Neural cell (in vitro differentiated cells): ENCODE results near the gene PDE11A. TPM values are rescaled to one million over a fixed set of nuclear protein-coding genes. Genes with fewer than 3 reads are reported as not detected.

Experiments used
- H2AFZ ChIP-seq: fragments of 200-600, 300-800 bp; sonication (generic), shearing (Covaris generic); 2 replicates; pipeline ENCODE4 v1.6.0; 2014; ENCODE audit warnings: low read depth, mild to moderate bottlenecking, antibody characterized with exemption, low read length, moderate library complexity
- H3F3A ChIP-seq: fragments of 200-600 bp; shearing (Covaris generic); 2 replicates; pipeline ENCODE4 v1.6.1; 2016; ENCODE audit warnings: mild to moderate bottlenecking, moderate library complexity, mixed read lengths, antibody characterized with exemption, low read length; ENCODE audit not compliant: insufficient read depth, poor library complexity, severe bottlenecking
- H3K27ac ChIP-seq: fragments of 200-600, 300-800 bp; sonication (generic), shearing (Covaris generic); 2 replicates; pipeline ENCODE4 v1.5.1; 2014; ENCODE audit warnings: mild to moderate bottlenecking, low read length, moderate library complexity
- H3K27me3 ChIP-seq: fragments of 300-800, 200-600 bp; sonication (generic), shearing (Covaris generic); 2 replicates; pipeline ENCODE4 v1.6.0; 2014; ENCODE audit warnings: mild to moderate bottlenecking, low read depth, low read length, moderate library complexity; ENCODE audit not compliant: insufficient read depth
- H3K36me3 ChIP-seq: fragments of 300-800, 200-600 bp; sonication (generic), shearing (Covaris generic); 2 replicates; pipeline ENCODE4 v1.5.1; 2014; ENCODE audit warnings: mild to moderate bottlenecking, antibody characterized with exemption, low read length, moderate library complexity; ENCODE audit not compliant: insufficient read depth
- H3K4me2 ChIP-seq: fragments of 300-800, 200-600 bp; sonication (generic), shearing (Covaris generic); 2 replicates; pipeline ENCODE4 v1.6.0; 2014; ENCODE audit warnings: mild to moderate bottlenecking, low read length
- H3K4me3 ChIP-seq: fragments of 300-800, 200-600 bp; sonication (generic), shearing (Covaris generic); 2 replicates; pipeline ENCODE4 v1.5.1; 2014; ENCODE audit warnings: mild to moderate bottlenecking, low read length, moderate library complexity
- H3K79me2 ChIP-seq: fragments of 200-600 bp; shearing (Covaris generic); replicated peaks from 2 replicates; pipeline ENCODE4 v1.6.0; 2014; ENCODE audit warnings: mild to moderate bottlenecking, low read length, moderate library complexity; ENCODE audit not compliant: insufficient read depth
- H3K9ac ChIP-seq: fragments of 300-800, 200-600 bp; sonication (generic), shearing (Covaris generic); 2 replicates; pipeline ENCODE4 v1.6.1; 2016; ENCODE audit warnings: mild to moderate bottlenecking, low read length, mixed read lengths
- H3K9me2 ChIP-seq: fragments of 200-600 bp; shearing (Covaris generic); 2 replicates; pipeline ENCODE4 v1.6.1; 2016; ENCODE audit warnings: mild to moderate bottlenecking, low read length, mixed read lengths; ENCODE audit not compliant: insufficient read depth
- H3K9me3 ChIP-seq: fragments of 200-600, 300-800 bp; sonication (generic), shearing (Covaris generic); 2 replicates; pipeline ENCODE4 v1.6.1; 2016; ENCODE audit warnings: mild to moderate bottlenecking, mixed run types, low read length, moderate library complexity, mixed read lengths
- H4K20me1 ChIP-seq: fragments of 200-600 bp; shearing (Covaris generic); 2 replicates; pipeline ENCODE4 v1.6.1; 2016; ENCODE audit warnings: mild to moderate bottlenecking, mixed run types; ENCODE audit not compliant: insufficient read depth
- EP300 ChIP-seq: fragments of 450-650 bp; conservative IDR thresholded peaks from 2 replicates; pipeline ENCODE4 v1.6.1; 2014; ENCODE audit warnings: antibody characterized with exemption, mild to moderate bottlenecking, moderate library complexity; ENCODE audit not compliant: poor library complexity, severe bottlenecking
- EZH2 ChIP-seq: fragments of 200-600, 300-800 bp; shearing (Covaris generic), sonication (generic); IDR thresholded peaks from 2 replicates; pipeline ENCODE4 v1.6.1; 2014; ENCODE audit warnings: antibody characterized with exemption, low read length, borderline replicate concordance, mild to moderate bottlenecking; ENCODE audit not compliant: insufficient read depth, poor library complexity, severe bottlenecking
- MXI1 ChIP-seq: fragments of 450-650 bp; conservative IDR thresholded peaks from 2 replicates; pipeline ENCODE4 v1.6.1; 2014; ENCODE audit warnings: antibody characterized with exemption, mild to moderate bottlenecking; ENCODE audit not compliant: poor library complexity, severe bottlenecking
- POLR2AphosphoS5 ChIP-seq: IDR thresholded peaks from 2 replicates; pipeline ENCODE4 v1.6.1; 2012
- RAD21 ChIP-seq: fragments of 450-650 bp; conservative IDR thresholded peaks from 2 replicates; pipeline ENCODE4 v1.6.1; 2014; ENCODE audit warnings: antibody characterized with exemption, mild to moderate bottlenecking, moderate library complexity
- SMC3 ChIP-seq: fragments of 450-650 bp; conservative IDR thresholded peaks from 2 replicates; pipeline ENCODE4 v1.6.1; 2014; ENCODE audit warnings: antibody characterized with exemption, mild to moderate bottlenecking, moderate library complexity; ENCODE audit not compliant: poor library complexity
- TAF1 ChIP-seq: IDR thresholded peaks from 2 replicates; pipeline ENCODE4 v1.6.1; 2012; ENCODE audit warnings: low read depth
- polyA plus RNA-seq: library from polyadenylated mRNA; depleted of rRNA; stranded (reverse); fragments of >200 nt; gene quantifications from 2 replicates; pipeline ENCODE4 v1.2.3, GENCODE V29; 2014
- TF ChIP-seq, protein P1 (sequence below): fragments of 450-650 bp; IDR thresholded peaks from 2 replicates; pipeline ENCODE4 v1.5.1; 2014; ENCODE audit warnings: antibody characterized with exemption, mild to moderate bottlenecking, moderate library complexity; ENCODE audit not compliant: poor library complexity, severe bottlenecking
- TF ChIP-seq, protein P2 (sequence below): IDR thresholded peaks from 2 replicates; pipeline ENCODE4 v1.6.1; 2012; ENCODE audit warnings: borderline replicate concordance

PDE11A gene
- polyA plus RNA-seq, 1 donor from 2014 or later: 0.89 TPM

GRCh38 chr2:178093471-178093870 lies 20.9 kb upstream of the PDE11A start:
- H2AFZ ChIP-seq: no peak overlapping the region
- no peaks in the 10 kb centered on the region for H3K9me3 ChIP-seq
- no peaks in the 10 kb centered on the region for H3K79me2 ChIP-seq
- no peaks in the 10 kb centered on the region for H3K9me2 ChIP-seq
- no peak overlapping the region for H3K27ac ChIP-seq
- no peaks in the 10 kb centered on the region for H3K36me3 ChIP-seq
- H3K4me3 ChIP-seq: no peak overlapping the region
- no peaks in the 10 kb centered on the region for H3F3A ChIP-seq
- H4K20me1 ChIP-seq: no peaks in the 10 kb centered on the region
- no peak overlapping the region for H3K9ac ChIP-seq
- TF ChIP-seq, protein P1, sequence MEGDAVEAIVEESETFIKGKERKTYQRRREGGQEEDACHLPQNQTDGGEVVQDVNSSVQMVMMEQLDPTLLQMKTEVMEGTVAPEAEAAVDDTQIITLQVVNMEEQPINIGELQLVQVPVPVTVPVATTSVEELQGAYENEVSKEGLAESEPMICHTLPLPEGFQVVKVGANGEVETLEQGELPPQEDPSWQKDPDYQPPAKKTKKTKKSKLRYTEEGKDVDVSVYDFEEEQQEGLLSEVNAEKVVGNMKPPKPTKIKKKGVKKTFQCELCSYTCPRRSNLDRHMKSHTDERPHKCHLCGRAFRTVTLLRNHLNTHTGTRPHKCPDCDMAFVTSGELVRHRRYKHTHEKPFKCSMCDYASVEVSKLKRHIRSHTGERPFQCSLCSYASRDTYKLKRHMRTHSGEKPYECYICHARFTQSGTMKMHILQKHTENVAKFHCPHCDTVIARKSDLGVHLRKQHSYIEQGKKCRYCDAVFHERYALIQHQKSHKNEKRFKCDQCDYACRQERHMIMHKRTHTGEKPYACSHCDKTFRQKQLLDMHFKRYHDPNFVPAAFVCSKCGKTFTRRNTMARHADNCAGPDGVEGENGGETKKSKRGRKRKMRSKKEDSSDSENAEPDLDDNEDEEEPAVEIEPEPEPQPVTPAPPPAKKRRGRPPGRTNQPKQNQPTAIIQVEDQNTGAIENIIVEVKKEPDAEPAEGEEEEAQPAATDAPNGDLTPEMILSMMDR: no peak
- TF ChIP-seq, protein P2, sequence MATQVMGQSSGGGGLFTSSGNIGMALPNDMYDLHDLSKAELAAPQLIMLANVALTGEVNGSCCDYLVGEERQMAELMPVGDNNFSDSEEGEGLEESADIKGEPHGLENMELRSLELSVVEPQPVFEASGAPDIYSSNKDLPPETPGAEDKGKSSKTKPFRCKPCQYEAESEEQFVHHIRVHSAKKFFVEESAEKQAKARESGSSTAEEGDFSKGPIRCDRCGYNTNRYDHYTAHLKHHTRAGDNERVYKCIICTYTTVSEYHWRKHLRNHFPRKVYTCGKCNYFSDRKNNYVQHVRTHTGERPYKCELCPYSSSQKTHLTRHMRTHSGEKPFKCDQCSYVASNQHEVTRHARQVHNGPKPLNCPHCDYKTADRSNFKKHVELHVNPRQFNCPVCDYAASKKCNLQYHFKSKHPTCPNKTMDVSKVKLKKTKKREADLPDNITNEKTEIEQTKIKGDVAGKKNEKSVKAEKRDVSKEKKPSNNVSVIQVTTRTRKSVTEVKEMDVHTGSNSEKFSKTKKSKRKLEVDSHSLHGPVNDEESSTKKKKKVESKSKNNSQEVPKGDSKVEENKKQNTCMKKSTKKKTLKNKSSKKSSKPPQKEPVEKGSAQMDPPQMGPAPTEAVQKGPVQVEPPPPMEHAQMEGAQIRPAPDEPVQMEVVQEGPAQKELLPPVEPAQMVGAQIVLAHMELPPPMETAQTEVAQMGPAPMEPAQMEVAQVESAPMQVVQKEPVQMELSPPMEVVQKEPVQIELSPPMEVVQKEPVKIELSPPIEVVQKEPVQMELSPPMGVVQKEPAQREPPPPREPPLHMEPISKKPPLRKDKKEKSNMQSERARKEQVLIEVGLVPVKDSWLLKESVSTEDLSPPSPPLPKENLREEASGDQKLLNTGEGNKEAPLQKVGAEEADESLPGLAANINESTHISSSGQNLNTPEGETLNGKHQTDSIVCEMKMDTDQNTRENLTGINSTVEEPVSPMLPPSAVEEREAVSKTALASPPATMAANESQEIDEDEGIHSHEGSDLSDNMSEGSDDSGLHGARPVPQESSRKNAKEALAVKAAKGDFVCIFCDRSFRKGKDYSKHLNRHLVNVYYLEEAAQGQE: no peak
- no peak for TF ChIP-seq TAF1
- no peak for TF ChIP-seq EP300
- no peak for TF ChIP-seq EZH2
- TF ChIP-seq RAD21: no peak
- TF ChIP-seq POLR2AphosphoS5: no peak
- TF ChIP-seq SMC3: no peak
- TF ChIP-seq MXI1: no peak
- H3K27me3 ChIP-seq: no peaks in the 10 kb centered on the region
- H3K4me2 ChIP-seq: no peak overlapping the region

DNA sequence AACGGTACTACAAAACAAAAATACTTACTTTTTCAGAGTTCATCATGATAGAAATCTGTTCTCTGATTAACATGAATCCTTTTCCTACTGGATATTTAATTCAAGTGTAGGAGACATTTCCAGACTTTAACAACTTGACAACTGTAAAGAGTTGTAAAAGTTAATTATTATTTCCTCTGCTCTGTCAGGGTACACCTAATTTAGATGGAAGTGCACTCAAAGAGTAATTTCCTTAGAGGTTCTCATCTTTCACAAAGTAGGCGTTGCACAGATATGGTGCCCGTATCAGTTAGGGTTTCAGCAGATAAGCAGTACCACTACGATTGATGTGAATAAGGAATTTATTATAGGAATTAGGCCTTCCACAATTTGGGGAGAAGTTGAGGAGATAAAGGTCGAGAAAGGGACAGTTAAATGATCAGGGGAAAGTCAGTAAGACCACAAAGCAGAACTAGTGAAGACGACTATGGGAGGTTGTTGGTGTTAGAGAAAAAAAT lies 16.2 kb upstream of the PDE11A start:
- Histone ChIP-seq H4K20me1 (no peaks in the 10 kb centered on the region), H3K4me2 (no peak overlapping the region), H3K79me2 (no peaks in the 10 kb centered on the region), H3K27me3 (no peaks in the 10 kb centered on the region), H3K27ac (no peak overlapping the region), H3K9me2 (no peaks in the 10 kb centered on the region), H2AFZ (no peak overlapping the region), H3K36me3 (no peaks in the 10 kb centered on the region), H3K9me3 (no peaks in the 10 kb centered on the region), H3K9ac (no peak overlapping the region), H3K4me3 (no peak overlapping the region), H3F3A (no peaks in the 10 kb centered on the region)
- TF ChIP-seq TAF1: no peak
- TF ChIP-seq, protein P1: no peak
- TF ChIP-seq, protein P2: no peak
- TF ChIP-seq SMC3: no peak
- no peak for TF ChIP-seq RAD21
- TF ChIP-seq POLR2AphosphoS5: no peak
- no peak for TF ChIP-seq EP300
